Body of pancreas (tissue), 4 donors: ENCODE data around the gene PDIA4.

ENCODE experiments used
- POLR2A ChIP-seq, 3 donors: fragments of 450-650 bp; IDR thresholded peaks; one replicate each; pipeline ENCODE4 v1.6.1; 2016; ENCODE audit warnings: antibody characterized with exemption in 3 of 3, mild to moderate bottlenecking in 2 of 3
- TF ChIP-seq, protein P1 (sequence below), 7 experiments: fragments of 450-650 bp in 4 of 7; fragments of 200-600 bp in 3 of 7; sonication (generic) in 3 of 7; IDR thresholded peaks; one replicate each; pipeline ENCODE4 v1.5.1; 2016 to 2019; ENCODE audit warnings: antibody characterized with exemption in 7 of 7

DNA sequence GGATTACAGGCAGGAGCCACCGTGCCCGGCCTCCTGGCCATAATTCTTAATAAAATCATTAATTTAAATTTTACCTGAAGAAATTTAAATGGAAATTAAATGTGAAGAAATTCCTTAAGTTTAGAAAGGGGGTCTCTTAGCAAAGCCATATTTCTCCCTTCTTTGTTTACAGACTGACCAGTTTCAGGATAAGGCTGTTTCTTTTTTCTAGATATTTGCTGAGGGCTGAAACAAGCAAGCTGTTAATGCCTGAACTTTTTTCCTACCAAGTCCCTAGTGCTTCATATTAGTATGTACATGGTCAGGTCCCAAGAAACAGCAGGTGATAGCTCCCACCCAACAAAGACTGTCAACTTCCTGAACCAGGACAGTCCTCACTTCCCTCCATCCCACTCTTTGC, 18.1 kb upstream of the PDIA4 start:
- TF ChIP-seq, protein P1, sequence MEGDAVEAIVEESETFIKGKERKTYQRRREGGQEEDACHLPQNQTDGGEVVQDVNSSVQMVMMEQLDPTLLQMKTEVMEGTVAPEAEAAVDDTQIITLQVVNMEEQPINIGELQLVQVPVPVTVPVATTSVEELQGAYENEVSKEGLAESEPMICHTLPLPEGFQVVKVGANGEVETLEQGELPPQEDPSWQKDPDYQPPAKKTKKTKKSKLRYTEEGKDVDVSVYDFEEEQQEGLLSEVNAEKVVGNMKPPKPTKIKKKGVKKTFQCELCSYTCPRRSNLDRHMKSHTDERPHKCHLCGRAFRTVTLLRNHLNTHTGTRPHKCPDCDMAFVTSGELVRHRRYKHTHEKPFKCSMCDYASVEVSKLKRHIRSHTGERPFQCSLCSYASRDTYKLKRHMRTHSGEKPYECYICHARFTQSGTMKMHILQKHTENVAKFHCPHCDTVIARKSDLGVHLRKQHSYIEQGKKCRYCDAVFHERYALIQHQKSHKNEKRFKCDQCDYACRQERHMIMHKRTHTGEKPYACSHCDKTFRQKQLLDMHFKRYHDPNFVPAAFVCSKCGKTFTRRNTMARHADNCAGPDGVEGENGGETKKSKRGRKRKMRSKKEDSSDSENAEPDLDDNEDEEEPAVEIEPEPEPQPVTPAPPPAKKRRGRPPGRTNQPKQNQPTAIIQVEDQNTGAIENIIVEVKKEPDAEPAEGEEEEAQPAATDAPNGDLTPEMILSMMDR (IDR thresholded peaks at IDR 0.05) = no peak
- TF ChIP-seq POLR2A (IDR thresholded peaks at IDR 0.05) = no peak
